WTC11 (cell line): ENCODE measurements around the gene CDC20B. TPM values are rescaled to one million over a fixed set of nuclear protein-coding genes. Genes with fewer than 3 reads are reported as not detected.

Experiments
- ATAC-seq: fragments of 200-7000 bp; cut with Tn5 transposase; 2 replicates; pipeline ENCODE4 v1.10.0; 2021; ENCODE audit warnings: mild to moderate bottlenecking, moderate library complexity
- CTCF ChIA-PET: fragments of 300-600 bp; sonication (Branson Sonifier 250); formaldehyde crosslinking; loops from one replicate; lab custom pipeline; 2021; ENCODE audit warnings: antibody characterized with exemption; lab: Charles Lee
- POLR2A ChIA-PET: fragments of 350-600 bp; sonication (Branson Sonifier 250); formaldehyde crosslinking; loops from one replicate; lab custom pipeline; 2021; ENCODE audit warnings: antibody characterized with exemption; lab: Charles Lee
- DNase-seq: peaks from one replicate; pipeline ENCODE4 v3.0.0; 2021; ENCODE audit warnings: low spot score
- H3K27ac Mint-ChIP-seq: 2 replicates; pipeline ENCODE4 v1.8.0; 2021; ENCODE audit warnings: mixed read lengths
- H3K27me3 Mint-ChIP-seq: 2 replicates; pipeline ENCODE4 v1.8.0; 2021; ENCODE audit warnings: low read depth, mild to moderate bottlenecking, moderate library complexity, mixed read lengths
- H3K36me3 Mint-ChIP-seq: 2 replicates; pipeline ENCODE4 v1.8.0; 2021; ENCODE audit warnings: mixed read lengths
- H3K4me1 Mint-ChIP-seq: 2 replicates; pipeline ENCODE4 v1.8.0; 2022; ENCODE audit warnings: mixed read lengths
- H3K4me3 Mint-ChIP-seq: 2 replicates; pipeline ENCODE4 v1.8.0; 2021; ENCODE audit warnings: mild to moderate bottlenecking, moderate library complexity, mixed read lengths
- H3K9me3 Mint-ChIP-seq: 2 replicates; pipeline ENCODE4 v1.8.0; 2021; ENCODE audit warnings: mixed read lengths
- ARID4B ChIP-seq: sonication (generic); formaldehyde crosslinking; IDR thresholded peaks from 2 replicates; pipeline ENCODE4 v1.8.0; 2023; ENCODE audit warnings: missing genetic modification reagents, mild to moderate bottlenecking, borderline replicate concordance
- ETV6 ChIP-seq: sonication (generic); formaldehyde crosslinking; IDR thresholded peaks from 2 replicates; pipeline ENCODE4 v1.8.1; 2022; ENCODE audit warnings: mild to moderate bottlenecking, missing genetic modification reagents
- FOXP1 ChIP-seq: sonication (generic); formaldehyde crosslinking; IDR thresholded peaks from 2 replicates; pipeline ENCODE4 v1.8.0; 2022; ENCODE audit warnings: missing genetic modification reagents, mild to moderate bottlenecking, moderate library complexity, borderline replicate concordance
- KAT7 ChIP-seq: sonication (generic); formaldehyde crosslinking; IDR thresholded peaks from 2 replicates; pipeline ENCODE4 v1.8.1; 2023; ENCODE audit warnings: missing genetic modification reagents, mild to moderate bottlenecking, borderline replicate concordance
- MXD4 ChIP-seq: fragments of 250-450 bp; sonication (Bioruptor Pico); IDR thresholded peaks from 2 replicates; pipeline ENCODE4 v1.8.0; 2021; ENCODE audit warnings: mild to moderate bottlenecking, moderate library complexity, borderline replicate concordance
- OVOL2 ChIP-seq: fragments of 250-450 bp; sonication (Bioruptor Pico); IDR thresholded peaks from 2 replicates; pipeline ENCODE4 v1.9.0; 2021; ENCODE audit warnings: mild to moderate bottlenecking, borderline replicate concordance
- PRDM15 ChIP-seq: sonication (generic); formaldehyde crosslinking; IDR thresholded peaks from 2 replicates; pipeline ENCODE4 v1.8.0; 2022; ENCODE audit warnings: missing genetic modification reagents
- TEAD4 ChIP-seq: sonication (generic); formaldehyde crosslinking; IDR thresholded peaks from 2 replicates; pipeline ENCODE4 v1.8.0; 2022; ENCODE audit warnings: mild to moderate bottlenecking, missing genetic modification reagents
- total RNA-seq: library from RNA; stranded (reverse); gene quantifications from 3 replicates; pipeline ENCODE4 v1.2.3, GENCODE V29; 2021
- TF ChIP-seq, protein P1 (sequence below): sonication (generic); formaldehyde crosslinking; IDR thresholded peaks from 2 replicates; pipeline ENCODE4 v1.8.1; 2022; ENCODE audit warnings: mild to moderate bottlenecking, missing genetic modification reagents, moderate library complexity, borderline replicate concordance
- TF ChIP-seq, protein P2 (sequence below): fragments of 200-600 bp; IDR thresholded peaks from 2 replicates; pipeline ENCODE4 v1.8.0; 2022; ENCODE audit warnings: antibody characterized with exemption
- TF ChIP-seq, protein P3 (sequence below): sonication (generic); formaldehyde crosslinking; IDR thresholded peaks from 2 replicates; pipeline ENCODE4 v1.8.1; 2023; ENCODE audit warnings: mild to moderate bottlenecking, missing genetic modification reagents, moderate library complexity
- TF ChIP-seq, protein P4 (sequence below): sonication (generic); formaldehyde crosslinking; IDR thresholded peaks from 2 replicates; pipeline ENCODE4 v1.8.1; 2023; ENCODE audit warnings: mild to moderate bottlenecking, moderate library complexity, missing genetic modification reagents

The CDC20B gene
- total RNA-seq, 1 experiment from 2014 or later = not detected

DNA sequence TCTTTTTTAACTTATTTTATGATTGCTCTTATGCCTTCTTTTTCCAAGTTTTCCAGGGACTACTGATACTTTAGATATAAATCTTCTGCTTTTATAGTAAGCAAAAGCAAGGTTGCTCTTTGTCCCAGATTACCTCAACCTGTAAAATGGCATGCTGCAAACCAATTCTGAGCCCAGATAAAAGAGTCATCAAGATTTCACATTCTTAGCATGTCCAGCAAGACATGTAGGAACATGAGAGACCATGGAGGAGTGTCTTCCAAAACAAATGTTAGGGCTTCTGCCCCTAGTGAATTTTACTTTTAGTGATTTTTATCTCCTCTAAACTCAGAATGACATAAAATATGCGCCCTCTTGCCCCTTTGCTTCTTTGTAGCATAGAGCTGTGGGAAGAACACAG lies 7.0 kb upstream of the CDC20B start:
- ATAC-seq = no peak
- Mint-ChIP-seq H3K27me3 (peaks cover 98% of the 10 kb centered on the region), H3K4me1 (peaks cover 19% of the 10 kb centered on the region), H3K4me3 (no peak overlapping the region), H3K36me3 (no peaks in the 10 kb centered on the region), H3K9me3 (no peaks in the 10 kb centered on the region), H3K27ac (no peak overlapping the region)
- POLR2A ChIA-PET = no interaction called here
- DNase-seq = no peak
- TF ChIP-seq PRDM15 = no peak
- CTCF ChIA-PET = no interaction called here

GRCh38 chr5:55177078-55177477 lies 4.1 kb upstream of the CDC20B start:
- DNase-seq = no peak
- ChIA-PET POLR2A (interaction anchor here (1.2 to 1.6 kb wide), 2 partner anchors 17 to 55 kb away, joined by 3 to 7 read pairs; partner anchors contain the start of gene GPX8), CTCF (interaction anchor here (0.9 to 2.0 kb wide), 14 partner anchors 9 to 515 kb away, joined by 3 to 35 read pairs (median 4); partner anchors contain the start of genes GPX8 and MTREX)
- H3K9me3 Mint-ChIP-seq = no peaks in the 10 kb centered on the region
- H3K4me3 Mint-ChIP-seq = peak overlapping the region; percentile 76
- H3K4me1 Mint-ChIP-seq = peaks cover 34% of the 10 kb centered on the region
- H3K36me3 Mint-ChIP-seq = no peaks in the 10 kb centered on the region
- H3K27ac Mint-ChIP-seq = no peak overlapping the region
- no peak for ATAC-seq
- peaks cover 98% of the 10 kb centered on the region for H3K27me3 Mint-ChIP-seq
- no peak for TF ChIP-seq TEAD4 (CRISPR knock-in tag)
- TF ChIP-seq MXD4 (CRISPR knock-in tag) = no peak
- TF ChIP-seq, protein P1, sequence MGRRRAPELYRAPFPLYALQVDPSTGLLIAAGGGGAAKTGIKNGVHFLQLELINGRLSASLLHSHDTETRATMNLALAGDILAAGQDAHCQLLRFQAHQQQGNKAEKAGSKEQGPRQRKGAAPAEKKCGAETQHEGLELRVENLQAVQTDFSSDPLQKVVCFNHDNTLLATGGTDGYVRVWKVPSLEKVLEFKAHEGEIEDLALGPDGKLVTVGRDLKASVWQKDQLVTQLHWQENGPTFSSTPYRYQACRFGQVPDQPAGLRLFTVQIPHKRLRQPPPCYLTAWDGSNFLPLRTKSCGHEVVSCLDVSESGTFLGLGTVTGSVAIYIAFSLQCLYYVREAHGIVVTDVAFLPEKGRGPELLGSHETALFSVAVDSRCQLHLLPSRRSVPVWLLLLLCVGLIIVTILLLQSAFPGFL (CRISPR knock-in tag) = no peak
- TF ChIP-seq OVOL2 (CRISPR knock-in tag) = no peak
- TF ChIP-seq KAT7 (CRISPR knock-in tag) = no peak
- TF ChIP-seq, protein P2, sequence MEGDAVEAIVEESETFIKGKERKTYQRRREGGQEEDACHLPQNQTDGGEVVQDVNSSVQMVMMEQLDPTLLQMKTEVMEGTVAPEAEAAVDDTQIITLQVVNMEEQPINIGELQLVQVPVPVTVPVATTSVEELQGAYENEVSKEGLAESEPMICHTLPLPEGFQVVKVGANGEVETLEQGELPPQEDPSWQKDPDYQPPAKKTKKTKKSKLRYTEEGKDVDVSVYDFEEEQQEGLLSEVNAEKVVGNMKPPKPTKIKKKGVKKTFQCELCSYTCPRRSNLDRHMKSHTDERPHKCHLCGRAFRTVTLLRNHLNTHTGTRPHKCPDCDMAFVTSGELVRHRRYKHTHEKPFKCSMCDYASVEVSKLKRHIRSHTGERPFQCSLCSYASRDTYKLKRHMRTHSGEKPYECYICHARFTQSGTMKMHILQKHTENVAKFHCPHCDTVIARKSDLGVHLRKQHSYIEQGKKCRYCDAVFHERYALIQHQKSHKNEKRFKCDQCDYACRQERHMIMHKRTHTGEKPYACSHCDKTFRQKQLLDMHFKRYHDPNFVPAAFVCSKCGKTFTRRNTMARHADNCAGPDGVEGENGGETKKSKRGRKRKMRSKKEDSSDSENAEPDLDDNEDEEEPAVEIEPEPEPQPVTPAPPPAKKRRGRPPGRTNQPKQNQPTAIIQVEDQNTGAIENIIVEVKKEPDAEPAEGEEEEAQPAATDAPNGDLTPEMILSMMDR = no peak
- TF ChIP-seq ARID4B = no peak
- TF ChIP-seq FOXP1 = no peak
- no peak for TF ChIP-seq ETV6
- TF ChIP-seq, protein P3, sequence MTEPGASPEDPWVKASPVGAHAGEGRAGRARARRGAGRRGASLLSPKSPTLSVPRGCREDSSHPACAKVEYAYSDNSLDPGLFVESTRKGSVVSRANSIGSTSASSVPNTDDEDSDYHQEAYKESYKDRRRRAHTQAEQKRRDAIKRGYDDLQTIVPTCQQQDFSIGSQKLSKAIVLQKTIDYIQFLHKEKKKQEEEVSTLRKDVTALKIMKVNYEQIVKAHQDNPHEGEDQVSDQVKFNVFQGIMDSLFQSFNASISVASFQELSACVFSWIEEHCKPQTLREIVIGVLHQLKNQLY (CRISPR knock-in tag) = no peak
- TF ChIP-seq, protein P4, sequence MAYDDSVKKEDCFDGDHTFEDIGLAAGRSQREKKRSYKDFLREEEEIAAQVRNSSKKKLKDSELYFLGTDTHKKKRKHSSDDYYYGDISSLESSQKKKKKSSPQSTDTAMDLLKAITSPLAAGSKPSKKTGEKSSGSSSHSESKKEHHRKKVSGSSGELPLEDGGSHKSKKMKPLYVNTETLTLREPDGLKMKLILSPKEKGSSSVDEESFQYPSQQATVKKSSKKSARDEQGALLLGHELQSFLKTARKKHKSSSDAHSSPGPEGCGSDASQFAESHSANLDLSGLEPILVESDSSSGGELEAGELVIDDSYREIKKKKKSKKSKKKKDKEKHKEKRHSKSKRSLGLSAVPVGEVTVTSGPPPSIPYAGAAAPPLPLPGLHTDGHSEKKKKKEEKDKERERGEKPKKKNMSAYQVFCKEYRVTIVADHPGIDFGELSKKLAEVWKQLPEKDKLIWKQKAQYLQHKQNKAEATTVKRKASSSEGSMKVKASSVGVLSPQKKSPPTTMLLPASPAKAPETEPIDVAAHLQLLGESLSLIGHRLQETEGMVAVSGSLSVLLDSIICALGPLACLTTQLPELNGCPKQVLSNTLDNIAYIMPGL (CRISPR knock-in tag) = no peak
